ENCODE data around the gene APC2.
"Not testable (repeated sequence)": the region's sequence is repeated elsewhere in the genome, so short reads cannot be mapped to it uniquely, and the experiment has no call there.

The APC2 gene

GRCh38 chr19:1417681-1418495 is 32.0 kb upstream of the APC2 start:
- no peak overlapping the region for H3K4me3 ChIP-seq (ENCODE audit: low read depth, low read length)
- TF ChIP-seq, protein P1, sequence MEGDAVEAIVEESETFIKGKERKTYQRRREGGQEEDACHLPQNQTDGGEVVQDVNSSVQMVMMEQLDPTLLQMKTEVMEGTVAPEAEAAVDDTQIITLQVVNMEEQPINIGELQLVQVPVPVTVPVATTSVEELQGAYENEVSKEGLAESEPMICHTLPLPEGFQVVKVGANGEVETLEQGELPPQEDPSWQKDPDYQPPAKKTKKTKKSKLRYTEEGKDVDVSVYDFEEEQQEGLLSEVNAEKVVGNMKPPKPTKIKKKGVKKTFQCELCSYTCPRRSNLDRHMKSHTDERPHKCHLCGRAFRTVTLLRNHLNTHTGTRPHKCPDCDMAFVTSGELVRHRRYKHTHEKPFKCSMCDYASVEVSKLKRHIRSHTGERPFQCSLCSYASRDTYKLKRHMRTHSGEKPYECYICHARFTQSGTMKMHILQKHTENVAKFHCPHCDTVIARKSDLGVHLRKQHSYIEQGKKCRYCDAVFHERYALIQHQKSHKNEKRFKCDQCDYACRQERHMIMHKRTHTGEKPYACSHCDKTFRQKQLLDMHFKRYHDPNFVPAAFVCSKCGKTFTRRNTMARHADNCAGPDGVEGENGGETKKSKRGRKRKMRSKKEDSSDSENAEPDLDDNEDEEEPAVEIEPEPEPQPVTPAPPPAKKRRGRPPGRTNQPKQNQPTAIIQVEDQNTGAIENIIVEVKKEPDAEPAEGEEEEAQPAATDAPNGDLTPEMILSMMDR (IDR thresholded peaks at IDR 0.05; ENCODE audit: low read depth, low read length): no peak

DNA sequence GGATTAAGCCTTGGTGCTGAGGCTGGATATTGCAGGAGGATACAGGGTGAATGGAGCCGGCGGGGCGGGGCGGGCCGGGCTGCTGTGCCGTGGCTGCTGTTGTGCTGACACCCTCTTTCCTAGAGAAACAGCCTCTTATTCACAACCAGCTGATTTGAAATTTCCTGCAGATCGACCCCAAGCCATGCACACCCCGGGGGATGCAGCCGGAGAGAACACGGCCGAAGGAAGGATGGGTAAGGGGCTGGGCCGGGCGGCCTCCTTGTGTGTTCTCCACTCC is 31.5 kb upstream of the APC2 start:
- TF ChIP-seq, protein P1 (IDR thresholded peaks at IDR 0.05; ENCODE audit: low read depth, low read length): no peak
- H3K4me3 ChIP-seq (ENCODE audit: low read depth, low read length): no peak overlapping the region

GRCh38 chr19:1418951-1419738 is 30.8 kb upstream of the APC2 start:
- TF ChIP-seq, protein P1 (IDR thresholded peaks at IDR 0.05; ENCODE audit: low read depth, low read length): no peak
- no peak overlapping the region for H3K4me3 ChIP-seq (ENCODE audit: low read depth, low read length)

- not testable (repeated sequence) for H3K4me3 ChIP-seq (ENCODE audit: low read depth, low read length)
These were observed 29.8 kb upstream of the APC2 start for GRCh38 chr19:1420085-1420484.

DNA sequence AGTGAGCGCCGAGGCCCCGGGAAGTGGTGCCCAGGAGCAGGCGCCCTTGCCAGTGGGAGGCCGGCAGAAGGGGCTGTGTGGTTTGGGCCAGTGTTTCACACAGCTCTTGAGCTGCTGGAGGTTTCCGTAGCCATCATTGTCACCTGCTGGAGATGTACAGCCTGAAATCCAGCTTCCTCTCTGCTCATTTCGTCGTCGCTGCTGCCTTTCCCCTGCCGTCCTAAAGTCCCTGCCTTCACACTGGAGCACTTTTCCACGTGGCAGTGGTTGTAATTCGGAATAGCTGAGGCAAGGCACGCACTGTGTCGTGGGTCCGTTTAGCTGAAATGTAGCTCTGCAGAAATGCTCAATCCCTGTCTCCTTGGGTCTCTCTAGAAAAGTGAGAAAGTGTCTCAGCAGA is 29.3 kb upstream of the APC2 start:
- TF ChIP-seq, protein P1 (IDR thresholded peaks at IDR 0.05; ENCODE audit: low read depth, low read length): no peak

GRCh38 chr19:1421218-1421957 is 28.5 kb upstream of the APC2 start:
- TF ChIP-seq, protein P1 (IDR thresholded peaks at IDR 0.05; ENCODE audit: low read depth, low read length): no peak
- no peak overlapping the region for H3K4me3 ChIP-seq (ENCODE audit: low read depth, low read length)

More for the DNA sequence above, 29.3 kb upstream of the APC2 start:
- H3K4me3 ChIP-seq (ENCODE audit: low read depth, low read length): no peak overlapping the region

GRCh38 chr19:1421958-1422305 is 28.0 kb upstream of the APC2 start:
- TF ChIP-seq, protein P1 (IDR thresholded peaks at IDR 0.05; ENCODE audit: low read depth, low read length): no peak
- no peak overlapping the region for H3K4me3 ChIP-seq (ENCODE audit: low read depth, low read length)
